Ovary (tissue), 9 donors: ENCODE data around the gene ASPSCR1. TPM values are rescaled to one million over a fixed set of nuclear protein-coding genes. Genes with fewer than 3 reads are reported as not detected.
A peak's percentile ranks its signal among the peaks of the same experiment; 100 is the strongest.

Experiments used
- DNase-seq, 5 donors: peaks; one replicate each; pipeline ENCODE4 v3.0.0-alpha.2; 2019 to 2020
- H3K27ac ChIP-seq, 2 donors: fragments of 200-600 bp; one replicate each; pipeline versions ENCODE4 v1.5.1 to v1.8.0; 2019 to 2022
- H3K27me3 ChIP-seq: fragments of 200-600 bp; one replicate; pipeline ENCODE4 v1.8.0; 2022
- H3K36me3 ChIP-seq: fragments of 200-600 bp; sonication (generic); one replicate; pipeline ENCODE4 v1.5.1; 2019
- H3K4me1 ChIP-seq: one replicate; pipeline ENCODE4 v1.8.1; 2013; ENCODE audit warnings: mild to moderate bottlenecking, moderate library complexity; ENCODE audit not compliant: insufficient read depth
- H3K4me3 ChIP-seq: fragments of 200-600 bp; sonication (generic); one replicate; pipeline ENCODE4 v1.5.1; 2017
- H3K9me3 ChIP-seq, 2 donors: fragments of 200-600 bp in 1 of 2; sonication (generic) in 1 of 2; one replicate each; pipeline versions ENCODE4 v1.5.1 to v1.8.1; 2013 to 2019; ENCODE audit warnings: mild to moderate bottlenecking in 1 of 2, moderate library complexity in 1 of 2
- CTCF ChIP-seq, 3 donors: fragments of 450-650 bp in 2 of 3; fragments of 200-600 bp in 1 of 3; IDR thresholded peaks; one replicate each; pipeline versions ENCODE4 v1.5.1 to v1.8.0; 2016 to 2022; ENCODE audit warnings: antibody characterized with exemption in 3 of 3, mild to moderate bottlenecking in 1 of 3
- EP300 ChIP-seq: sonication (generic); formaldehyde crosslinking; IDR thresholded peaks from one replicate; pipeline ENCODE4 v1.6.1; 2017; ENCODE audit warnings: antibody characterized with exemption
- POLR2A ChIP-seq: fragments of 450-650 bp; IDR thresholded peaks from one replicate; pipeline ENCODE4 v1.6.1; 2017; ENCODE audit warnings: antibody characterized with exemption, mild to moderate bottlenecking, moderate library complexity
- WGBS, 3 donors: extraction: QIAGEN DNeasy Blood & Tissue Kit in 1 of 3; methylation state at CpG; one replicate each; pipeline versions ENCODE4 v1.1.5 to v1.1.7; 2013 to 2017; 5-methylcytosine and 5-hydroxymethylcytosine counted together
- intact Hi-C, 4 donors: fragments of 100-400 bp; cut with DNase I; formaldehyde crosslinking; loops; one replicate each; pipeline versions ENCODE4 v1.11.0 to v1.15.1; 2022 to 2023
- polyA plus RNA-seq, 2 donors: library from polyadenylated mRNA; stranded (reverse); fragments of 200-250 nt in 1 of 2; fragments of 350-450 nt in 1 of 2; fragmentation: Illumina TruSeq in 1 of 2; extraction: RNeasy Lipid Tissue Mini Kit (QIAGEN cat#74804) in 1 of 2; gene quantifications; one replicate each; pipeline ENCODE4 v1.2.3, GENCODE V29; 2013 to 2014
- total RNA-seq, 7 donors: library from RNA; depleted of rRNA in 2 of 7; stranded (reverse); fragments of >200 nt in 2 of 7; fragmentation: NEBNext Ultra II Directional in 3 of 7; extraction: Animal tissue kit (Norgen Biotek cat#: 25700) in 3 of 7; gene quantifications; one replicate each; pipeline versions ENCODE4 v1.1.0 to v1.2.4, GENCODE V29; 2016 to 2023
- donor health status: DM: no; HTN: no; CAD: no; lungs with moderate emphysema.
- donor health status: DM: no; HTN: no; CAD: no.
- donor health status: Bipolar disorder and iron deficiency.
- donor health status: DM: yes; HTN: yes; CAD: no.
- donor health status: DM: no; HTN: no; CAD: no.
- donor health status: DM: yes; HTN: yes; CAD: no.

ASPSCR1 gene
- total and polyA plus RNA-seq, 9 donors = 1.6 to 39.9 (median 24.3) TPM

GRCh38 chr17:81935709-81936084, 41.7 kb upstream of the ASPSCR1 start:
- H3K27ac ChIP-seq = no peak overlapping the region
- no peak overlapping the region for H3K4me3 ChIP-seq
- H3K9me3 ChIP-seq = no peaks in the 10 kb centered on the region
- no peaks in the 10 kb centered on the region for H3K27me3 ChIP-seq
- DNase-seq = peak in 2 of 5 donors; percentile 17 to 29
- 81 to 83% (median 81%) methylated on average over 6 of the region's 6 CpGs for WGBS, 3 donors
- intact Hi-C loops = no loop called here
- no peaks in the 10 kb centered on the region for H3K36me3 ChIP-seq
- peaks cover 6% of the 10 kb centered on the region for H3K4me1 ChIP-seq
- no peak for TF ChIP-seq POLR2A
- no peak for TF ChIP-seq EP300
- TF ChIP-seq CTCF (IDR thresholded peaks at IDR 0.05) = no peak

- peak in 2 of 5 donors; percentile 18 to 21 for DNase-seq
- Histone ChIP-seq H3K27ac (no peak overlapping the region), H3K9me3 (no peaks in the 10 kb centered on the region), H3K27me3 (no peaks in the 10 kb centered on the region), H3K36me3 (no peaks in the 10 kb centered on the region), H3K4me3 (no peak overlapping the region), H3K4me1 (peaks cover 6% of the 10 kb centered on the region)
- intact Hi-C loops = no loop called here
- TF ChIP-seq CTCF (IDR thresholded peaks at IDR 0.05) = no peak
- TF ChIP-seq EP300 = no peak
- no peak for TF ChIP-seq POLR2A
- WGBS, 3 donors = 55 to 70% (median 70%) methylated on average over 13 to 15 of the region's 15 CpGs
Measured at GRCh38 chr17:81939218-81939617, 38.2 kb upstream of the ASPSCR1 start.

DNA sequence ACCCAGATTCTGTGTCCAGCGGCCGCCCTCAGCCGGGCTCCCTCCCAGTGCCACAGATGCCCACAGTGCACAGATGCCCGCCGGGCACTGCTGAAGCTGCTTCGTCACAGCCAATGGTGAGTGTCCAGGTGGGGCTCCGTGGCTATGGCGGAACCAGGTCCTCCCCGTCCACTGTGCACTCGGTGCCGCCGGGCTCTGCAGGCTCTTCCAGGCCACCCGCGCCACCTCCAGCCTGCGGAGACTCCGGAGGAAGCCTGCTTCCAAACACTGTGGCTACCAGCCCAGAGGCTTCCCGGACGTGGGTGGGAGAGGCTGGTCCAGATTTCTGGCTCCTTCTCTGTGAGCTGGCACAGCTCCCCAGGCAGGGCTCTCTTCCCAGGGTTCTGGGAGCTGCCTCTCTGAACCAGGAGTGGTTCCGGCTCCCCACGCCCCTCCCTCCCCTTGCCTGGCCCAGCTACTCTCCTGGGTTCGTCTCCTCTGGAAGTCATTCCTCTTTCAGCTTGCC, 37.5 kb upstream of the ASPSCR1 start:
- Histone ChIP-seq H3K36me3 (no peaks in the 10 kb centered on the region), H3K27me3 (no peaks in the 10 kb centered on the region), H3K9me3 (no peaks in the 10 kb centered on the region), H3K4me3 (no peak overlapping the region), H3K4me1 (peaks cover 6% of the 10 kb centered on the region), H3K27ac (no peak overlapping the region)
- intact Hi-C loops = no loop called here
- DNase-seq = peak in 4 of 5 donors; percentile 48 to 66 (median 58)
- no peak for TF ChIP-seq POLR2A
- no peak for TF ChIP-seq EP300
- no peak for TF ChIP-seq CTCF (IDR thresholded peaks at IDR 0.05)
- WGBS, 3 donors = 52 to 56% (median 52%) methylated on average over 18 to 21 of the region's 21 CpGs

- peak in 1 of 5 donors; percentile 21 for DNase-seq
- Histone ChIP-seq H3K27ac (no peak overlapping the region), H3K36me3 (no peaks in the 10 kb centered on the region), H3K4me3 (no peak overlapping the region), H3K9me3 (no peaks in the 10 kb centered on the region), H3K27me3 (no peaks in the 10 kb centered on the region), H3K4me1 (peaks cover 6% of the 10 kb centered on the region)
- 84 to 90% (median 88%) methylated on average over 54 to 56 of the region's 56 CpGs for WGBS, 3 donors
- intact Hi-C loops = no loop called here
- TF ChIP-seq POLR2A (no peak), EP300 (no peak), CTCF (IDR thresholded peaks at IDR 0.05) (no peak)
Measured at GRCh38 chr17:81940538-81941483, 36.6 kb upstream of the ASPSCR1 start.
